K562 (cell line): ENCODE measurements around the gene MLLT6. TPM values are rescaled to one million over a fixed set of nuclear protein-coding genes. Genes with fewer than 3 reads are reported as not detected.

Experiments
- ARHGAP35 ChIP-seq: fragments of 450-650 bp; IDR thresholded peaks from 2 replicates; pipeline ENCODE4 v1.6.1; 2018; ENCODE audit not compliant: partially characterized antibody
- CREB1 ChIP-seq, 2 experiments: sonication (generic) in 1 of 2; formaldehyde crosslinking in 1 of 2; IDR thresholded peaks; 2 replicates each; pipeline versions ENCODE4 v1.6.1 to v1.8.0; 2012 to 2022; ENCODE audit warnings: inconsistent platforms in 1 of 2, mild to moderate bottlenecking in 1 of 2, missing genetic modification reagents in 1 of 2, moderate library complexity in 1 of 2
- CREB3L1 ChIP-seq: fragments of 450-650 bp; IDR thresholded peaks from 2 replicates; pipeline ENCODE4 v1.6.1; 2014; ENCODE audit warnings: low read depth, mild to moderate bottlenecking, moderate library complexity, borderline replicate concordance
- ESRRB ChIP-seq: fragments of 250-450 bp; sonication (Bioruptor Pico); IDR thresholded peaks from 2 replicates; pipeline ENCODE4 v1.5.0; 2020; ENCODE audit warnings: mild to moderate bottlenecking, moderate library complexity, borderline replicate concordance
- FOXM1 ChIP-seq, 2 experiments: fragments of 450-650 bp in 1 of 2; sonication (generic) in 1 of 2; formaldehyde crosslinking in 1 of 2; IDR thresholded peaks; 2 replicates each; pipeline versions ENCODE4 v1.6.1 to v1.9.0; 2017 to 2022; ENCODE audit warnings: low read depth in 2 of 2, mild to moderate bottlenecking in 2 of 2, missing genetic modification reagents in 1 of 2, moderate library complexity in 1 of 2
- HMGN3 ChIP-seq: IDR thresholded peaks from 2 replicates; pipeline ENCODE4 v1.6.1; 2011; ENCODE audit warnings: borderline replicate concordance, low read depth, mild to moderate bottlenecking, mixed read lengths, low read length; ENCODE audit not compliant: insufficient read length; ENCODE audit errors: extremely low read depth
- KLF10 ChIP-seq: fragments of 250-450 bp; sonication (Bioruptor Pico); IDR thresholded peaks from 2 replicates; pipeline ENCODE4 v1.6.1; 2021; ENCODE audit warnings: matching md5 sums
- L3MBTL2 ChIP-seq: fragments of 450-650 bp; IDR thresholded peaks from 2 replicates; pipeline ENCODE4 v1.6.1; 2016; ENCODE audit warnings: mild to moderate bottlenecking, moderate library complexity
- MAX ChIP-seq: sonication (generic); formaldehyde crosslinking; IDR thresholded peaks from 2 replicates; pipeline ENCODE4 v1.9.0; 2022; ENCODE audit warnings: mild to moderate bottlenecking, missing genetic modification reagents
- MCM3 ChIP-seq: fragments of 450-650 bp; IDR thresholded peaks from 2 replicates; pipeline ENCODE4 v1.6.1; 2016
- MEF2D ChIP-seq: conservative IDR thresholded peaks from 2 replicates; pipeline ENCODE4 v1.6.1; 2016; ENCODE audit warnings: low read depth, missing genetic modification characterization, missing compliant biosample characterization
- NR2C1 ChIP-seq, 2 experiments: fragments of 450-650 bp; IDR thresholded peaks; 2 replicates each; pipeline ENCODE4 v1.6.1; 2017; ENCODE audit warnings: mild to moderate bottlenecking in 2 of 2, antibody characterized with exemption in 1 of 2, inconsistent platforms in 1 of 2, missing compliant biosample characterization in 1 of 2, missing genetic modification characterization in 1 of 2
- STAT5B ChIP-seq: fragments of 250-450 bp; sonication (Bioruptor Pico); IDR thresholded peaks from 2 replicates; pipeline ENCODE4 v1.8.0; 2021; ENCODE audit warnings: mild to moderate bottlenecking, inconsistent platforms
- TBL1XR1 ChIP-seq, 2 experiments: IDR thresholded peaks; 2 replicates each; pipeline ENCODE4 v1.6.1; 2012; ENCODE audit warnings: improper control_type of control experiment in 2 of 2, low read length in 2 of 2, mild to moderate bottlenecking in 1 of 2
- ZHX1 ChIP-seq: fragments of 150-350 bp; conservative IDR thresholded peaks from 2 replicates; pipeline ENCODE4 v1.6.1; 2014; ENCODE audit warnings: low read length
- ZNF140 ChIP-seq: fragments of 250-450 bp; sonication (Bioruptor Pico); IDR thresholded peaks from 2 replicates; pipeline ENCODE4 v1.8.0; 2021; ENCODE audit warnings: moderate library complexity, mild to moderate bottlenecking, inconsistent platforms
- polyA plus RNA-seq, 8 experiments: library from polyadenylated mRNA; depleted of rRNA in 4 of 8; stranded (reverse) in 5 of 8; unstranded in 3 of 8; fragments of >200 nt; fragmentation: Nextera tagmentation in 2 of 8; fragmentation: Illumina TruSeq in 1 of 8; extraction: Ambion mirVana in 2 of 8; extraction: Trizol in 1 of 8; gene quantifications; 2 replicates each; pipeline versions ENCODE4 v1.2.1 to v1.2.3, GENCODE V29; 2011 to 2014; ENCODE audit warnings: inconsistent platforms in 1 of 8, missing spikeins in 1 of 8
- total RNA-seq, 7 experiments: library from RNA; depleted of rRNA in 6 of 7; stranded (reverse); fragments of >200 nt in 6 of 7; fragmentation: Illumina TruSeq in 2 of 7; extraction: Trizol in 2 of 7; gene quantifications; 2 replicates each; pipeline versions ENCODE4 v1.2.1 to v1.2.3, GENCODE V29; 2011 to 2021; ENCODE audit warnings: low replicate concordance in 1 of 7
- TF ChIP-seq, protein P1 (sequence below), 2 experiments: IDR thresholded peaks; 2 replicates each; pipeline ENCODE4 v1.6.1; 2012; ENCODE audit warnings: improper control_type of control experiment in 2 of 2, low read depth in 2 of 2, low read length in 2 of 2, borderline replicate concordance in 1 of 2
- TF ChIP-seq, protein P2 (sequence below): fragments of 250-450 bp; sonication (Bioruptor Pico); IDR thresholded peaks from 2 replicates; pipeline ENCODE4 v1.4.0; 2020

MLLT6 gene
- total and polyA plus RNA-seq, 9 of the 15 experiments (the other 6 are each of a cell fraction or from before 2014, with no cell fraction given) = 3.1 to 71.7 (median 30.0) TPM

DNA sequence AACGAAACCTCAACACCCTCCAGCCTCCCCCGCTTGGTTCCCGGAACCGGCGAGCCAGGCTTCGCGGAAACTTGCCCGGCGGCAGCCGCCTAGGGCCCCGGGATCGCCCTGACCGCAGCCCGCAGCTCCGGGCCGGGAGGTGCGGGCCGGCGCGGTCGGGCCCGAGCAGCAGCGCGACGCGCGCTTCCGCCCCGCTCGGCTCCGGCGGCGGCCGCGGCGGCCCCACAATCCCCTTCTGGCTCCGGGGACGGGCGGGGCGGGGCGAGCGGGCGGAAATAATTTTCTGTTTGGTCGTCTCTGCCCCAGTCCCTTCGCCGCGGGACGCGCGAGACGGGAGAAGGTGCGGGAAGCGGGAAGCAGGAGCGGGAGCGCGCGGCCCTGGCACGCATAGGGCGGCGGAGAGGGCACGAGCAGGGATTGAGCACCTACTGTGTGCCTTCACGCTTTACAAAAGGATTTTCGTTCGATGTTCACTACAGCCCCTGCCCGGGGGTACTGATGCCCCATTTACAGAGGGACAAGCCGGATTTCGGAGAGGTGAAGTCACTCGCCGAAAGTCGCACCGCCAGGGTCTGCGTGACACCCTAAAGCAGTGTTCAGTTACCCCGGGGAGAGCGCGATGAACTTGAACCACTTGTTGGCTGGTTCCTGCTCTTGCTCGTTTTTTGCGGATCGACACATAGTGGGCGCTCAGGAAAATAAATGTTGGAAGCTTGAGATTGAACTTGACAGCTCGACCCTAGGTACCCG is 2.7 kb upstream of the MLLT6 start (continued):
- no peak for TF ChIP-seq ZHX1
- peak; percentile 89 for TF ChIP-seq L3MBTL2
- TF ChIP-seq STAT5B (CRISPR knock-in tag) = no peak
- TF ChIP-seq ARHGAP35 = no peak
- TF ChIP-seq MEF2D (tag) = no peak
- TF ChIP-seq HMGN3 = peak; percentile 70
- no peak for TF ChIP-seq MCM3
- TF ChIP-seq, protein P1, sequence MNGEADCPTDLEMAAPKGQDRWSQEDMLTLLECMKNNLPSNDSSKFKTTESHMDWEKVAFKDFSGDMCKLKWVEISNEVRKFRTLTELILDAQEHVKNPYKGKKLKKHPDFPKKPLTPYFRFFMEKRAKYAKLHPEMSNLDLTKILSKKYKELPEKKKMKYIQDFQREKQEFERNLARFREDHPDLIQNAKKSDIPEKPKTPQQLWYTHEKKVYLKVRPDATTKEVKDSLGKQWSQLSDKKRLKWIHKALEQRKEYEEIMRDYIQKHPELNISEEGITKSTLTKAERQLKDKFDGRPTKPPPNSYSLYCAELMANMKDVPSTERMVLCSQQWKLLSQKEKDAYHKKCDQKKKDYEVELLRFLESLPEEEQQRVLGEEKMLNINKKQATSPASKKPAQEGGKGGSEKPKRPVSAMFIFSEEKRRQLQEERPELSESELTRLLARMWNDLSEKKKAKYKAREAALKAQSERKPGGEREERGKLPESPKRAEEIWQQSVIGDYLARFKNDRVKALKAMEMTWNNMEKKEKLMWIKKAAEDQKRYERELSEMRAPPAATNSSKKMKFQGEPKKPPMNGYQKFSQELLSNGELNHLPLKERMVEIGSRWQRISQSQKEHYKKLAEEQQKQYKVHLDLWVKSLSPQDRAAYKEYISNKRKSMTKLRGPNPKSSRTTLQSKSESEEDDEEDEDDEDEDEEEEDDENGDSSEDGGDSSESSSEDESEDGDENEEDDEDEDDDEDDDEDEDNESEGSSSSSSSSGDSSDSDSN (IDR thresholded peaks at IDR 0.05; ENCODE audit: borderline replicate concordance in 1 of 2, low read depth in 2 of 2, low read length in 2 of 2) = peak in 1 of 2 experiments; percentile 76; a peak in 2 of 4 replicates
- TF ChIP-seq ZNF140 = no peak
- TF ChIP-seq CREB1 (IDR thresholded peaks at IDR 0.05) = 0 out of 2 replicates have a peak, but pooled peaks have one; percentile 35
- no peak for TF ChIP-seq CREB1 (CRISPR knock-in tag; IDR thresholded peaks at IDR 0.05)
- no peak for TF ChIP-seq ESRRB (CRISPR knock-in tag)
- no peak for TF ChIP-seq FOXM1 (IDR thresholded peaks at IDR 0.05; ENCODE audit: low read depth)
- TF ChIP-seq FOXM1 (CRISPR knock-in tag; IDR thresholded peaks at IDR 0.05; ENCODE audit: low read depth) = 0 out of 2 replicates have a peak, but pooled peaks have one; percentile 37
- peak; percentile 55; the same call in 1 of the 2 replicates for TF ChIP-seq MAX (CRISPR knock-in tag)
- TF ChIP-seq CREB3L1 = peak; percentile 56; the same call in 1 of the 2 replicates
- TF ChIP-seq KLF10 (CRISPR knock-in tag) = no peak
- TF ChIP-seq TBL1XR1 (IDR thresholded peaks at IDR 0.05; ENCODE audit: low read length in 2 of 2) = no peak; a peak in 1 of 4 replicates
- TF ChIP-seq NR2C1 (IDR thresholded peaks at IDR 0.05) = 0 out of 2 replicates have a peak, but pooled peaks have one; percentile 32
- TF ChIP-seq NR2C1 (tag; IDR thresholded peaks at IDR 0.05) = peak; percentile 61
- TF ChIP-seq, protein P2, sequence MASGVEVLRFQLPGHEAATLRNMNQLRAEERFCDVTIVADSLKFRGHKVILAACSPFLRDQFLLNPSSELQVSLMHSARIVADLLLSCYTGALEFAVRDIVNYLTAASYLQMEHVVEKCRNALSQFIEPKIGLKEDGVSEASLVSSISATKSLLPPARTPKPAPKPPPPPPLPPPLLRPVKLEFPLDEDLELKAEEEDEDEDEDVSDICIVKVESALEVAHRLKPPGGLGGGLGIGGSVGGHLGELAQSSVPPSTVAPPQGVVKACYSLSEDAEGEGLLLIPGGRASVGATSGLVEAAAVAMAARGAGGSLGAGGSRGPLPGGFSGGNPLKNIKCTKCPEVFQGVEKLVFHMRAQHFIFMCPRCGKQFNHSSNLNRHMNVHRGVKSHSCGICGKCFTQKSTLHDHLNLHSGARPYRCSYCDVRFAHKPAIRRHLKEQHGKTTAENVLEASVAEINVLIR = no peak
